Measurements from ENCODE around the gene NFIA. TPM values are rescaled to one million over a fixed set of nuclear protein-coding genes. Genes with fewer than 3 reads are reported as not detected.

NFIA gene
- total and polyA plus RNA-seq, 10 of the 15 experiments (the other 5 are each of a cell fraction or from before 2014, with no cell fraction given) = 0.10 to 0.16 TPM; not detected in 8

- H3K9ac ChIP-seq (ENCODE audit: control insufficient read depth, insufficient read depth, low read length) = no peak overlapping the region
- BruUV-seq (replicated peaks) = no TSS peak
- RAD21 ChIA-PET (ENCODE audit: unreplicated experiment) = no interaction called here
- no peak overlapping the region for H2AFZ ChIP-seq (ENCODE audit: control insufficient read depth, low read depth, low read length)
- no peaks in the 10 kb centered on the region for H3K9me3 ChIP-seq (replicated peaks; ENCODE audit: control insufficient read depth, insufficient read depth, low read length)
- no peak for FAIRE-seq
- H3K27me3 ChIP-seq (replicated peaks in 1 of 2; ENCODE audit: control insufficient read depth in 2 of 2, insufficient read depth in 2 of 2, low read length in 1 of 2) = peaks cover 0 to 2% of the 10 kb centered on the region in 2 experiments; a peak in 2 of 4 replicates
- no peaks in the 10 kb centered on the region for H3K4me1 ChIP-seq (ENCODE audit: control insufficient read depth, insufficient read depth, low read length)
- SMC1A ChIA-PET (ENCODE audit: uncharacterized antibody, unreplicated experiment) = no interaction called here
- no peak for TF ChIP-seq CREB1 (IDR thresholded peaks at IDR 0.05; ENCODE audit: low read depth)
- no peak for TF ChIP-seq RELA (IDR thresholded peaks at IDR 0.05; ENCODE audit: borderline replicate concordance, partially characterized antibody)
- no peak for TF ChIP-seq ZNF217 (IDR thresholded peaks at IDR 0.05)
- TF ChIP-seq SUZ12 (IDR thresholded peaks at IDR 0.05; ENCODE audit: unreplicated experiment) = no peak
- no peak for TF ChIP-seq MEF2A (IDR thresholded peaks at IDR 0.05; ENCODE audit: insufficient read depth, low read depth, low read length)
- TF ChIP-seq MYB (IDR thresholded peaks at IDR 0.05; ENCODE audit: borderline replicate concordance, low read depth, low read length) = no peak
- no peak for TF ChIP-seq PRDM15 (CRISPR knock-in tag; IDR thresholded peaks at IDR 0.05)
- TF ChIP-seq NFYB (IDR thresholded peaks at IDR 0.05; ENCODE audit: insufficient read depth, low read depth, low read length) = no peak
- no peak for TF ChIP-seq RAD21 (IDR thresholded peaks at IDR 0.05; ENCODE audit: insufficient read depth, low read depth, low read length)
- TF ChIP-seq PKNOX1 (IDR thresholded peaks at IDR 0.05) = no peak
- no peak for DNase-seq (ENCODE audit: low read depth, low spot score)
- CTCF ChIA-PET = interaction anchor here (0.8 to 1.1 kb wide), 2 partner anchors 15 to 20 kb away, joined by 3 to 5 read pairs; no protein-coding TSS in a partner anchor
- POLR2A ChIA-PET = no interaction called here
- WGBS (ENCODE audit: insufficient coverage, insufficient replicate concordance, low lambda C conversion rate, missing lambda C conversion rate) = 3% methylated on average over 4 of the region's 4 CpGs
- no peak overlapping the region for H3K27ac ChIP-seq (ENCODE audit: control insufficient read depth, insufficient read depth)
- ATAC-seq = no peak
- no peak overlapping the region for H3K4me2 ChIP-seq (ENCODE audit: control insufficient read depth, insufficient read depth)
- no peak overlapping the region for H3K4me3 ChIP-seq
- no peaks in the 10 kb centered on the region for H3K36me3 ChIP-seq (ENCODE audit: control insufficient read depth in 2 of 2, insufficient read depth in 2 of 2, low read length in 1 of 2)
- in situ Hi-C loops (cut with MboI) (no loop called here), intact Hi-C loops (cut with micrococcal nuclease; ENCODE audit: unreplicated experiment) (no loop called here)
- H3K79me2 ChIP-seq (ENCODE audit: control insufficient read depth, insufficient read depth, low read length) = no peaks in the 10 kb centered on the region
- H4K20me1 ChIP-seq (ENCODE audit: control insufficient read depth, insufficient read depth) = no peaks in the 10 kb centered on the region
These were observed 271.5 kb downstream of the NFIA start for GRCh38 chr1:61353797-61354406.

Data from GM12878 (cell line).